T-cell (primary cell): Measurements from ENCODE around the gene SOX10. TPM values are rescaled to one million over a fixed set of nuclear protein-coding genes. Genes with fewer than 3 reads are reported as not detected.

ENCODE experiments used
- ATAC-seq, 4 experiments: fragments of 200-7000 bp in 3 of 4; fragments of 150-1000 bp in 1 of 4; cut with Tn5 transposase; replicated peaks in 1 of 4; 1 replicate in 3 of 4; 2 replicates in 1 of 4; pipeline ENCODE4 v1.10.0; 2021; ENCODE audit warnings: moderate library complexity in 3 of 4, mild to moderate bottlenecking in 2 of 4, moderate number of reproducible peaks in 1 of 4
- CTCF ChIA-PET, 2 donors: fragments of 300-600 bp; sonication (Branson Sonifier 250); formaldehyde crosslinking; loops; one replicate each; lab custom pipeline; 2022; ENCODE audit warnings: antibody characterized with exemption in 2 of 2; lab: Charles Lee
- POLR2A ChIA-PET, 2 donors: fragments of 300-600 bp; sonication (Branson Sonifier 250); formaldehyde crosslinking; loops; one replicate each; lab custom pipeline; 2022; ENCODE audit warnings: antibody characterized with exemption in 2 of 2; lab: Charles Lee
- DNase-seq, 35 experiments: peaks; one replicate each; pipeline versions ENCODE4 v3.0.0 to v3.0.0-alpha.2; 2013 to 2023
- H3K27ac ChIP-seq: one replicate; pipeline ENCODE4 v1.5.1; 2013; ENCODE audit warnings: low read length
- H3K27me3 ChIP-seq, 2 experiments: replicated peaks in 1 of 2; 1 replicate in 1 of 2; 2 replicates in 1 of 2; pipeline versions ENCODE4 v1.6.1 to v1.7.0; 2013; ENCODE audit warnings: low read length in 1 of 2, mixed read lengths in 1 of 2; ENCODE audit not compliant: control insufficient read depth in 2 of 2, insufficient read depth in 2 of 2; ENCODE audit errors: extremely low read depth in 1 of 2
- H3K36me3 ChIP-seq, 2 donors: 1 replicate in 1 of 2; 2 replicates in 1 of 2; pipeline versions ENCODE4 v1.6.1 to v1.7.0; 2013; ENCODE audit warnings: low read length in 1 of 2; ENCODE audit not compliant: control insufficient read depth in 2 of 2, insufficient read depth in 1 of 2; ENCODE audit errors: extremely low read depth in 1 of 2
- H3K4me1 ChIP-seq, 2 experiments: 1 replicate in 1 of 2; 2 replicates in 1 of 2; pipeline versions ENCODE4 v1.6.1 to v1.7.0; 2013; ENCODE audit warnings: low read length in 2 of 2, mixed read lengths in 1 of 2; ENCODE audit not compliant: insufficient read depth in 2 of 2, control insufficient read depth in 1 of 2; ENCODE audit errors: extremely low read depth in 1 of 2
- H3K4me3 ChIP-seq, 2 donors: 1 replicate in 1 of 2; 2 replicates in 1 of 2; pipeline versions ENCODE4 v1.5.1 to v1.7.0; 2013; ENCODE audit warnings: mild to moderate bottlenecking in 2 of 2, low read length in 1 of 2, moderate library complexity in 1 of 2; ENCODE audit not compliant: control insufficient read depth in 1 of 2; ENCODE audit errors: extremely low read depth in 1 of 2
- H3K9me3 ChIP-seq: 2 replicates; pipeline ENCODE4 v1.7.0; 2013
- H3K27ac Mint-ChIP-seq, 2 donors: one replicate each; pipeline ENCODE4 v1.8.0; 2020 to 2021; ENCODE audit warnings: mild to moderate bottlenecking in 2 of 2, mixed read lengths in 2 of 2
- H3K27me3 Mint-ChIP-seq, 2 donors: one replicate each; pipeline ENCODE4 v1.8.0; 2021 to 2022; ENCODE audit warnings: mixed read lengths in 2 of 2
- H3K36me3 Mint-ChIP-seq: one replicate; pipeline ENCODE4 v1.8.0; 2021; ENCODE audit warnings: mixed read lengths
- H3K4me1 Mint-ChIP-seq, 3 donors: one replicate each; pipeline ENCODE4 v1.8.0; 2020 to 2022; ENCODE audit warnings: mixed read lengths in 3 of 3, mild to moderate bottlenecking in 1 of 3
- H3K4me3 Mint-ChIP-seq, 3 donors: one replicate each; pipeline ENCODE4 v1.8.0; 2020 to 2022; ENCODE audit warnings: mild to moderate bottlenecking in 3 of 3, mixed read lengths in 3 of 3, moderate library complexity in 3 of 3
- H3K9me3 Mint-ChIP-seq, 3 donors: one replicate each; pipeline ENCODE4 v1.8.0; 2020 to 2022; ENCODE audit warnings: mixed read lengths in 3 of 3
- WGBS: methylation state at CpG from one replicate; pipeline ENCODE4 v1.1.5; 2013; ENCODE audit warnings: missing lambda C conversion rate; ENCODE audit not compliant: insufficient coverage; 5-methylcytosine and 5-hydroxymethylcytosine counted together
- total RNA-seq, 35 experiments: library from RNA in 6 of 35; stranded (reverse) in 6 of 35; fragments of 120-200 nt in 1 of 35; gene quantifications; one replicate each; pipeline versions ENCODE4 v1.2.1 to v1.2.4 and lab custom pipeline; 2013 to 2026

The SOX10 gene
- total RNA-seq, 5 donors from 2014 or later (not counting 1 experiment from before 2014, with no cell fraction given), result not detected

DNA sequence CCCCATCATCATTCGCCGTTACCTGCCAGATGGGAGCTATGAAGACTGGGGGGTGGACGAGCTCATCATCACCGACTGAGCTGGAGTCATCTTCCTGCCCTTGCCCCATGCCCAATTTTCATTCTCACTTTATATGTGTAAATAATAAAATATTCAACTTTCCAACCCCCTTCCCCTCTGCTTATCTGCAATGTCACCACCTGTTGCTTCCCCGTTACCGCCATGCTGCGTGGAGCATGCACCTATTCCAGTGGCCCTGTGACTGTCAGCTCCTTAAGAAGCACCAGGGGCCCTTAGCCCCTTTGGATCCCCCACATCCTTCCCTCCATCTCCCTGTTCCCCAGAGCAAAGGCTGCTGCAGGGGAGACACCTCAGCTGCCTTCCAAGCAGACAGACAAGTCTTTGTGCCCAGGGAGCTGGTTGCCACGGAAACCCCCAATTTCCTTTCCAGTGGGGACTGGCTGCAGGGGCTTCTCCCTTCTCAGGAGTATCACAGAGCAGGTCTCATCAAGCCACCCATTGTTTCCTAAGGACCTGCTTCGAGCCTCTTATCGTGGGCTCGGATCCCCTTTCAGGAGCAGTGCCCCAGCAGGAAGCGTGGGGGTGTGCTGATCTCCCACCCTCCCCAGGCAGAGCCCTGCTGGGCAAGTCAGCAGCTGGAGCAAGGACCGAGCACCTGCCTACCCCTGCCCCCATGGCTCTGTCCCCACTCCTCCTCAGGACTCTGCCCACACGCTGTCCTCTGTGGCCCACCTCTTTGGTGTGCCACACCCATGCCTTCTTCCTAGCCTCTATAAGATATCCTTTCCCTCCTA, 16.5 kb downstream of the SOX10 start:
- 91% methylated on average over 8 of the region's 14 CpGs for WGBS
- CTCF ChIA-PET, result interaction anchor here in 1 of 2 donors (1.0 kb wide), 1 partner anchor 14 kb away, joined by 3 read pairs; the partner anchor contains the start of gene POLR2F
- H3K36me3 ChIP-seq, result peaks cover 24 to 44% of the 10 kb centered on the region in 2 donors
- H3K4me3 ChIP-seq, result no peak overlapping the region
- no peaks in the 10 kb centered on the region for H3K4me1 ChIP-seq
- POLR2A ChIA-PET, result no interaction called here
- H3K27ac ChIP-seq, result no peak overlapping the region
- peaks cover 37% of the 10 kb centered on the region for H3K36me3 Mint-ChIP-seq
- H3K4me3 Mint-ChIP-seq, result no peak overlapping the region
- no peaks in the 10 kb centered on the region for H3K9me3 Mint-ChIP-seq
- peaks cover 3 to 14% (median 5%) of the 10 kb centered on the region in 3 donors for H3K4me1 Mint-ChIP-seq
- ATAC-seq (no peak), DNase-seq (no peak)
- H3K27me3 ChIP-seq, result no peaks in the 10 kb centered on the region
- H3K9me3 ChIP-seq, result no peaks in the 10 kb centered on the region
- H3K27ac Mint-ChIP-seq, result no peak overlapping the region
- no peaks in the 10 kb centered on the region for H3K27me3 Mint-ChIP-seq

DNA sequence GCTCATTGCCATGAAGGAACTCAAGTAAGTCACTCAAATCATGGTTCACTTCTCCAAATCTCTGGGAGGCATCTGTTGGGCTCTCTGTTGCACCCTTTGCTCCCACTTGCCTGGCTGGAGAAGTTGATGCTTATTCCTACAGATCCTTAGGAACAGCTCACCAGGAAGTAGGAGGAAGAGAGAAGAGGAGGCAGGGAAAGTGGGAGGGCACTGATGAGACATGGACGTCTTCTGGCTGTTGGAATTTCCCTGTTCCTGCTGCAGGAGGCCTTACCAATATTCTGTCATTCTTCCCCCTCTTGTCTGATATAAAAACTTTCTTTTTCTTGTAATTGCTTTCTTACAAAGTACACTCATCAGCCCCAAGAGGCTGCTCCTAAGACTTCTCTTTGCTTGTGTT, 17.2 kb downstream of the SOX10 start:
- Mint-ChIP-seq H3K9me3 (no peaks in the 10 kb centered on the region), H3K27ac (no peak overlapping the region), H3K27me3 (no peaks in the 10 kb centered on the region), H3K4me1 (peaks cover 3 to 14% (median 5%) of the 10 kb centered on the region in 3 donors), H3K36me3 (peaks cover 40% of the 10 kb centered on the region), H3K4me3 (no peak overlapping the region)
- no peak for ATAC-seq
- Histone ChIP-seq H3K27me3 (no peaks in the 10 kb centered on the region), H3K27ac (no peak overlapping the region), H3K4me3 (no peak overlapping the region), H3K4me1 (no peaks in the 10 kb centered on the region), H3K9me3 (no peaks in the 10 kb centered on the region), H3K36me3 (peaks cover 27 to 45% of the 10 kb centered on the region in 2 donors)
- WGBS, result no CpG with 5 or more reads among the region's 1 CpG
- DNase-seq, result no peak
- ChIA-PET POLR2A (no interaction called here), CTCF (interaction anchor here in 1 of 2 donors (1.0 kb wide), 1 partner anchor 13 kb away, joined by 3 read pairs; the partner anchor contains the start of gene POLR2F)

DNA sequence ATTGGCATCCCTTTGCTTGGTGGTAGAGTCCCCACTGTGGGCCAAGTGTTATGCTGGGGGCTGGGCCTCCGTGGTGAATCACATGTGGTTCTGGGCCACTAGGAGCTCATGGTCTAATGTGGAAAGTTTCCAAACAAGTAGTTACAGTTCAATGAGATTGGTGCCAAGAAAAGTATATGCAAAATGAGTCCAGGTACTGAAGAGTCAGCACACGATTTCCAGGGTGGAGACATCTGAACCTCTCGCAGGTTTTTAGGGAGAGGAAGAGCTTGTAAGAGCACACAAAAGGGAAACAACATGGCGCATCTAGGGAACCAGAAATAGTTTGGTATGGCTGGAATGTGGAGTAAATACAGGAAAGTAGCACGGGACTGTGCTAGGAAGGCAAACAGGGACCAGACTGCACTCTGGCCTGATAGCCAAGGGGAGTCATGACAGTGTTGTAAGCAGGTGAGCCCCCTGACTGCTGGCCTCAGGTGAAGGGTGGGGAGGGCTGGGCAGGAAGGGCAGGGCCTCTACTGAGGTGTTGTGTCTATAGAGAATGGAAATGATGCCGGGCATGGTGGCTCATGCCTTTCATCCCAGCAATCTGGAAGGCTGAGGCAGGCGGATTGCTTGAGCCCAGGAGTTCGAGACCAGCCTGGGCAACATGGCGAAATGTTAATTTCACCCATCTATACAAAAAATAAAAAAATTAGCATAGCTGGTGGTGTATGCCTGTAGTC, 18.3 kb downstream of the SOX10 start:
- ATAC-seq (no peak), DNase-seq (no peak)
- H3K36me3 Mint-ChIP-seq, result peaks cover 47% of the 10 kb centered on the region
- ChIA-PET CTCF (interaction anchor here in 1 of 2 donors (0.6 to 2.0 kb wide), 3 partner anchors 12 to 694 kb away, joined by 3 to 13 read pairs (median 3); partner anchors contain the start of genes C22orf23 and POLR2F), POLR2A (interaction anchor here in 1 of 2 donors (0.7 kb wide), 1 partner anchor 301 kb away, joined by 3 read pairs; no protein-coding TSS in a partner anchor)
- H3K4me1 ChIP-seq, result no peaks in the 10 kb centered on the region
- no peaks in the 10 kb centered on the region for H3K27me3 Mint-ChIP-seq
- H3K4me3 ChIP-seq, result no peak overlapping the region
- WGBS, result 87% methylated on average over 5 of the region's 9 CpGs
- H3K9me3 ChIP-seq, result no peaks in the 10 kb centered on the region
- H3K27me3 ChIP-seq, result no peaks in the 10 kb centered on the region
- no peak overlapping the region for H3K4me3 Mint-ChIP-seq
- peaks cover 34 to 55% of the 10 kb centered on the region in 2 donors for H3K36me3 ChIP-seq
- no peak overlapping the region for H3K27ac ChIP-seq
- no peaks in the 10 kb centered on the region for H3K9me3 Mint-ChIP-seq
- no peak overlapping the region for H3K27ac Mint-ChIP-seq
- peaks cover 3 to 9% (median 4%) of the 10 kb centered on the region in 3 donors for H3K4me1 Mint-ChIP-seq

DNA sequence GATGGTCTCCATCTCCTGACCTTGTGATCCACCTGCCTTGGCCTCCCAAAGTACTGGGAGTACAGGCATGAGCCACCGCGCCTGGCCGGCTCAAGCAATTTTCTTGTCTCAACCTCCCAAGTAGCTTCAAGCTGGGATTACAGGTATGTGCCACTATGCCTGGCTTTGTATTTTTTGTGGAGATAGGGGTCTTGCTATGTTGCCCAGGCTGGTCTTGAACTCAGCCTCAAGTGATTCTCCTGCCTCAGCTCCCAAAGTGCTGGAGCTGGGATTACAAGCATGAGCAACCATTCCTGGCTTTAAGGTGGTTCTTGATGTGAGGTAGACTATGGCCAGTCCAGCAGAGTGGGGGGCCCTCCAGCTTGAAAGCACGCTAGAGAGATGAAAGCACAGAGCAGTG, 23.3 kb downstream of the SOX10 start:
- Histone ChIP-seq H3K4me3 (no peak overlapping the region), H3K9me3 (no peaks in the 10 kb centered on the region), H3K27ac (no peak overlapping the region), H3K36me3 (peaks cover 10 to 67% of the 10 kb centered on the region in 2 donors), H3K4me1 (no peaks in the 10 kb centered on the region), H3K27me3 (no peaks in the 10 kb centered on the region)
- peaks cover 23 to 32% (median 25%) of the 10 kb centered on the region in 3 donors for H3K4me1 Mint-ChIP-seq
- H3K4me3 Mint-ChIP-seq, result no peak overlapping the region
- no peak overlapping the region for H3K27ac Mint-ChIP-seq
- no peak for ATAC-seq
- peaks cover 48% of the 10 kb centered on the region for H3K36me3 Mint-ChIP-seq
- CTCF ChIA-PET, result no interaction called here
- POLR2A ChIA-PET, result no interaction called here
- no peak for DNase-seq
- H3K27me3 Mint-ChIP-seq, result no peaks in the 10 kb centered on the region
- no CpG with 5 or more reads among the region's 4 CpGs for WGBS
- no peaks in the 10 kb centered on the region for H3K9me3 Mint-ChIP-seq

DNA sequence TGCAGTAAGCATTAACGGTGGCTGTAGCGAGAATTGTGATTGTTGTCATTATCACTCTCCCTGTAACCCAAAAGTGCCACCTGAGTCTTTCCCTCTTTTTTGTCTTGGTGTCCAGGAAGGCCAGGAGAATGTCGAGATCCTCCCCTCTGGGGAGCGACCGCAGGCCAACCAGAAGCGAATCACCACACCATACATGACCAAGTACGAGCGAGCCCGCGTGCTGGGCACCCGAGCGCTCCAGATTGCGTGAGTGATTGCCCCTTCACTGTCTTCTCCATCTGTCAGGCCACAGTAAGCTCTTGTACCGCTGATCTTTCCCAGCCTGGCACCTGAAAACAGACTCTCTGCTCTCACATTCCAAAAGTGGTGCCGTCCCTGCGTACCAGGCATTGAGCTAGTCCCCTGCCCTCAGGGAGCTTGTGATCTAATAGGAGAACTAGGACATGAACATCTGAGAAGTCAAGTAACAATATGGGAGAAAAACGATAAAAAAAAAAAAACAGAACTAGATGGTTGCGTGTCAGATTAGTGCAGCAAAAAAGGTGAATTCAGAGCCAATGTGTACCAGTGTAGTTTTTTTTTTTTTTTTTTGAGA, 25.0 kb downstream of the SOX10 start:
- H3K4me3 Mint-ChIP-seq, result no peak overlapping the region
- no peak overlapping the region for H3K4me3 ChIP-seq
- POLR2A ChIA-PET, result interaction anchor here (0.5 to 0.7 kb wide), 2 partner anchors 11 to 388 kb away, joined by 4 to 5 read pairs; no protein-coding TSS in a partner anchor
- H3K27me3 ChIP-seq, result no peaks in the 10 kb centered on the region
- ATAC-seq (no peak), DNase-seq (no peak)
- no peak overlapping the region for H3K27ac ChIP-seq
- 96% methylated on average over 11 of the region's 18 CpGs for WGBS
- H3K4me1 ChIP-seq, result peaks cover 6% of the 10 kb centered on the region in 2 experiments
- H3K9me3 Mint-ChIP-seq, result no peaks in the 10 kb centered on the region
- H3K27ac Mint-ChIP-seq, result no peak overlapping the region
- no peaks in the 10 kb centered on the region for H3K27me3 Mint-ChIP-seq
- CTCF ChIA-PET, result interaction anchor here (0.6 to 1.3 kb wide), 2 partner anchors 9 to 96 kb away, joined by 3 read pairs; no protein-coding TSS in a partner anchor
- peaks cover 10 to 65% of the 10 kb centered on the region in 2 donors for H3K36me3 ChIP-seq
- H3K4me1 Mint-ChIP-seq, result peaks cover 30 to 35% (median 32%) of the 10 kb centered on the region in 3 donors
- no peaks in the 10 kb centered on the region for H3K9me3 ChIP-seq
- H3K36me3 Mint-ChIP-seq, result peaks cover 44% of the 10 kb centered on the region

DNA sequence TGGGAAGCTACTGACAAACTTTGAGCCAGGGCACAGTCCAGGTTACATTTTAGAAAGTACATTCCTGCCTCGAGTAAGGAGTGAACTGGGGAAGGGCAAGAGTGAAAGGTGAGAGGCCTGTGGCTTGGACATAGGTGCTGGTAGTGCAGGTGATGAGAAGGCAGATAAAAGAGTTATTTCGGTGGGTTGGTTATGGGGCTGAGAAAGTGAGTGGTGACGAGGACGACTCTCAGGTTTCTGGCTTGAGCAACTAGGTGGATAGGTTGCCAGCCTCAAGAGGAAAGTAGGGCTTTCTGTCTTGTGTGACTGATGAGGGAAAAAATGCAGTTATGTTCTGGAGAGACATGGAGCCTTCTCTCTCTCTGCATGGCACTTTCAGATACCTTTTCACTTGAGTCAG, 27.1 kb downstream of the SOX10 start:
- H3K4me3 Mint-ChIP-seq, result no peak overlapping the region
- 86% methylated on average over 4 of the region's 4 CpGs for WGBS
- H3K9me3 Mint-ChIP-seq, result no peaks in the 10 kb centered on the region
- peaks cover 3 to 9% of the 10 kb centered on the region in 2 donors for H3K27me3 Mint-ChIP-seq
- CTCF ChIA-PET, result no interaction called here
- no peak overlapping the region for H3K27ac Mint-ChIP-seq
- peaks cover 47 to 55% (median 49%) of the 10 kb centered on the region in 3 donors for H3K4me1 Mint-ChIP-seq
- Histone ChIP-seq H3K27ac (no peak overlapping the region), H3K4me1 (peaks cover 6 to 20% of the 10 kb centered on the region in 2 experiments), H3K27me3 (peaks cover 0 to 10% of the 10 kb centered on the region in 2 experiments), H3K9me3 (no peaks in the 10 kb centered on the region), H3K4me3 (no peak overlapping the region), H3K36me3 (peaks cover 7 to 55% of the 10 kb centered on the region in 2 donors)
- H3K36me3 Mint-ChIP-seq, result peaks cover 44% of the 10 kb centered on the region
- ATAC-seq (no peak), DNase-seq (no peak)
- POLR2A ChIA-PET, result no interaction called here
